HEK293 (cell line): ENCODE results near the gene NUB1.

Source experiments
- HOXA7 ChIP-seq: sonication (generic); formaldehyde crosslinking; IDR thresholded peaks from 2 replicates; pipeline ENCODE4 v1.8.1; 2022; ENCODE audit warnings: missing genetic modification reagents, borderline replicate concordance
- INSM2 ChIP-seq: fragments of 450-650 bp; formaldehyde crosslinking; IDR thresholded peaks from 2 replicates; pipeline ENCODE4 v1.5.1; 2016; ENCODE audit warnings: missing biosample characterization, missing genetic modification characterization
- PRDM1 ChIP-seq: fragments of 450-650 bp; formaldehyde crosslinking; IDR thresholded peaks from 2 replicates; pipeline ENCODE4; 2016; ENCODE audit warnings: missing biosample characterization, missing genetic modification characterization
- PRDM2 ChIP-seq: fragments of 450-650 bp; formaldehyde crosslinking; IDR thresholded peaks from 2 replicates; pipeline ENCODE4 v1.5.1; 2016; ENCODE audit warnings: missing biosample characterization, missing genetic modification characterization, borderline replicate concordance
- SP2 ChIP-seq: fragments of 450-650 bp; formaldehyde crosslinking; IDR thresholded peaks from 2 replicates; pipeline ENCODE4 v1.5.1; 2016; ENCODE audit warnings: missing biosample characterization, missing genetic modification characterization
- ZBTB17 ChIP-seq: fragments of 450-650 bp; formaldehyde crosslinking; IDR thresholded peaks from 2 replicates; pipeline ENCODE4 v1.5.1; 2016; ENCODE audit warnings: missing biosample characterization, missing genetic modification characterization
- ZFP37 ChIP-seq: fragments of 450-650 bp; formaldehyde crosslinking; IDR thresholded peaks from 2 replicates; pipeline ENCODE4 v1.5.1; 2016; ENCODE audit warnings: missing biosample characterization, missing genetic modification characterization
- ZNF132 ChIP-seq: fragments of 450-650 bp; formaldehyde crosslinking; IDR thresholded peaks from 2 replicates; pipeline ENCODE4 v1.5.1; 2017; ENCODE audit warnings: missing biosample characterization, missing genetic modification characterization, borderline replicate concordance
- ZNF140 ChIP-seq: fragments of 450-650 bp; formaldehyde crosslinking; IDR thresholded peaks from 2 replicates; pipeline ENCODE4 v1.5.1; 2016; ENCODE audit warnings: missing biosample characterization, missing genetic modification characterization
- ZNF155 ChIP-seq: fragments of 450-650 bp; formaldehyde crosslinking; IDR thresholded peaks from 2 replicates; pipeline ENCODE4 v1.5.1; 2016; ENCODE audit warnings: missing biosample characterization, missing genetic modification characterization
- ZNF2 ChIP-seq: fragments of 450-650 bp; formaldehyde crosslinking; IDR thresholded peaks from 2 replicates; pipeline ENCODE4 v1.5.1; 2016; ENCODE audit warnings: missing biosample characterization, missing genetic modification characterization
- ZNF223 ChIP-seq: fragments of 450-650 bp; formaldehyde crosslinking; IDR thresholded peaks from 2 replicates; pipeline ENCODE4 v1.5.1; 2016; ENCODE audit warnings: missing biosample characterization, missing genetic modification characterization
- ZNF391 ChIP-seq: fragments of 450-650 bp; formaldehyde crosslinking; IDR thresholded peaks from 2 replicates; pipeline ENCODE4 v1.5.1; 2016; ENCODE audit warnings: low read depth, missing biosample characterization, missing genetic modification characterization, borderline replicate concordance
- ZNF398 ChIP-seq: fragments of 450-650 bp; formaldehyde crosslinking; IDR thresholded peaks from 2 replicates; pipeline ENCODE4 v1.5.1; 2017; ENCODE audit warnings: missing biosample characterization, missing genetic modification characterization
- ZNF416 ChIP-seq: fragments of 450-650 bp; formaldehyde crosslinking; IDR thresholded peaks from 2 replicates; pipeline ENCODE4 v1.5.1; 2016; ENCODE audit warnings: missing biosample characterization, missing genetic modification characterization
- ZNF514 ChIP-seq: fragments of 450-650 bp; formaldehyde crosslinking; IDR thresholded peaks from 2 replicates; pipeline ENCODE4 v1.5.1; 2016; ENCODE audit warnings: missing biosample characterization, missing genetic modification characterization
- ZNF558 ChIP-seq: fragments of 450-650 bp; formaldehyde crosslinking; IDR thresholded peaks from 2 replicates; pipeline ENCODE4 v1.5.1; 2016; ENCODE audit warnings: missing biosample characterization, missing genetic modification characterization
- ZNF600 ChIP-seq: fragments of 450-650 bp; formaldehyde crosslinking; IDR thresholded peaks from 2 replicates; pipeline ENCODE4 v1.5.1; 2016; ENCODE audit warnings: missing biosample characterization, missing genetic modification characterization
- ZNF621 ChIP-seq: fragments of 450-650 bp; formaldehyde crosslinking; IDR thresholded peaks from 2 replicates; pipeline ENCODE4 v1.5.1; 2017; ENCODE audit warnings: missing biosample characterization, missing genetic modification characterization
- ZNF626 ChIP-seq: fragments of 450-650 bp; sonication (Bioruptor Pico); formaldehyde crosslinking; IDR thresholded peaks from 2 replicates; pipeline ENCODE4 v1.5.1; 2018; ENCODE audit warnings: missing biosample characterization, missing genetic modification characterization, inconsistent platforms
- ZNF776 ChIP-seq: fragments of 450-650 bp; formaldehyde crosslinking; IDR thresholded peaks from 2 replicates; pipeline ENCODE4 v1.5.0; 2017; ENCODE audit warnings: missing biosample characterization, missing genetic modification characterization, borderline replicate concordance
- TF ChIP-seq, protein P1 (sequence below): fragments of 450-650 bp; formaldehyde crosslinking; conservative IDR thresholded peaks from 2 replicates; pipeline ENCODE4 v1.5.1; 2016; ENCODE audit warnings: low read depth, missing biosample characterization, missing genetic modification characterization
- TF ChIP-seq, protein P2 (sequence below): fragments of 450-650 bp; formaldehyde crosslinking; IDR thresholded peaks from 2 replicates; pipeline ENCODE4 v1.5.1; 2016; ENCODE audit warnings: missing biosample characterization, missing genetic modification characterization

The NUB1 gene

DNA sequence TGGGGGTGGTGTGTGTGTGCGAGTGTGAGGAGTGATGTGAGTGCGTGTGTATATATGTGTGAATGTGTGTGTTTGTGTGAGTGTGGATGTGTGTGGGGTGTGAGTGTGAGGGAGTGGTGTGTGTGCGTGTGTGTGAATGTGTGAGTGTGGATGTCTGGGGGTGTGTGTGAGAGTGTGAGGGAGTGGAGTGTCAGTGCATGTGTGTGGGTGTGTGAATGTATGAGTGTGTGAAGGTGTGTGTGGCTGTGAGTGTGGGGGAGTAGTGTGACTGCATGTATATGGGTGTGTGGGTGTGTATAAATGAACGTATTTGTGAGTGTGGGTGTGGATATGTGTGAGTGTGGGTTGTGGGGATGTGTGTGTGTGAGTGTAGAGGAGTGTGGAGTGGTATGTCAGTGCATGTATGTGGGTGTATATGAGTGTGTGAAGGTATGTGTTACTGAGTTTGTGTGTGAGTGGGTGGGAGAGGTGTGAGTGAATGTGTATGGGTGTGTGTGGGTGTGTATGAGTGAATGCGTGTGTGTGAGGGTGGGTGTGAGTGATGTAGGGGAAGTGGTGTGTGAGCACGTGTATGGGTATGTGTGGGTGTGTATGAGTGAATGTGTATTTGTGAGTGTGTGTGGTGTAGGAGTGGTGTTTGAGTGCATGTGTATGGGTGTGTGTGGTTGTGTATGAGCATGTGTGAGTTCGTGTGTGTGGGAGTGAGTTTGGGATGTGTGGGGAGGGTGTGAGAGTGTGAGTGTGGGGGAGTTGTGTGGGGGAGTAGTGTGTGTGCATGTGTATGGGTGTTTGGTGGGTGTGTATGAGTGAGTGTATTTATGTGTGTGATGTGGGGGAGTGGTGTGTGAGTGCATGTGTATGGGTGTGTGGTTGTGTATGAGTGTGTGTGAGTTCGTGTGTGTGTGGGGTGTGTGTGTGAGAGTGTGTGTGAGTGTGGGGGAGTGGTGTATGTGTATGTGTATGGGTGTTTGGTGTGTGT is 28.5 kb upstream of the NUB1 start (continued):
- TF ChIP-seq, protein P1, sequence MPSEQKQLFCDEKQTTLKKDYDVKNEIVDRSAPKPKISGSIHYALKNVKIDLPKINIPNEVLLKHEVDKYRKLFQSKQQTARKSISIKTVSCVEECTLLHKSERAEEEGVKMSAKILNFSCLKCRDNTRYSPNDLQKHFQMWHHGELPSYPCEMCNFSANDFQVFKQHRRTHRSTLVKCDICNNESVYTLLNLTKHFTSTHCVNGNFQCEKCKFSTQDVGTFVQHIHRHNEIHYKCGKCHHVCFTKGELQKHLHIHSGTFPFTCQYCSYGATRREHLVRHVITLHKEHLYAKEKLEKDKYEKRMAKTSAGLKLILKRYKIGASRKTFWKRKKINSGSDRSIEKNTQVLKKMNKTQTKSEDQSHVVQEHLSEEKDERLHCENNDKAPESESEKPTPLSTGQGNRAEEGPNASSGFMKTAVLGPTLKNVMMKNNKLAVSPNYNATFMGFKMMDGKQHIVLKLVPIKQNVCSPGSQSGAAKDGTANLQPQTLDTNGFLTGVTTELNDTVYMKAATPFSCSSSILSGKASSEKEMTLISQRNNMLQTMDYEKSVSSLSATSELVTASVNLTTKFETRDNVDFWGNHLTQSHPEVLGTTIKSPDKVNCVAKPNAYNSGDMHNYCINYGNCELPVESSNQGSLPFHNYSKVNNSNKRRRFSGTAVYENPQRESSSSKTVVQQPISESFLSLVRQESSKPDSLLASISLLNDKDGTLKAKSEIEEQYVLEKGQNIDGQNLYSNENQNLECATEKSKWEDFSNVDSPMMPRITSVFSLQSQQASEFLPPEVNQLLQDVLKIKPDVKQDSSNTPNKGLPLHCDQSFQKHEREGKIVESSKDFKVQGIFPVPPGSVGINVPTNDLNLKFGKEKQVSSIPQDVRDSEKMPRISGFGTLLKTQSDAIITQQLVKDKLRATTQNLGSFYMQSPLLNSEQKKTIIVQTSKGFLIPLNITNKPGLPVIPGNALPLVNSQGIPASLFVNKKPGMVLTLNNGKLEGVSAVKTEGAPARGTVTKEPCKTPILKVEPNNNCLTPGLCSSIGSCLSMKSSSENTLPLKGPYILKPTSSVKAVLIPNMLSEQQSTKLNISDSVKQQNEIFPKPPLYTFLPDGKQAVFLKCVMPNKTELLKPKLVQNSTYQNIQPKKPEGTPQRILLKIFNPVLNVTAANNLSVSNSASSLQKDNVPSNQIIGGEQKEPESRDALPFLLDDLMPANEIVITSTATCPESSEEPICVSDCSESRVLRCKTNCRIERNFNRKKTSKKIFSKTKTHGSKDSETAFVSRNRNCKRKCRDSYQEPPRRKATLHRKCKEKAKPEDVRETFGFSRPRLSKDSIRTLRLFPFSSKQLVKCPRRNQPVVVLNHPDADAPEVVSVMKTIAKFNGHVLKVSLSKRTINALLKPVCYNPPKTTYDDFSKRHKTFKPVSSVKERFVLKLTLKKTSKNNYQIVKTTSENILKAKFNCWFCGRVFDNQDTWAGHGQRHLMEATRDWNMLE (tag by site-specific recombination): no peak
- TF ChIP-seq, protein P2, sequence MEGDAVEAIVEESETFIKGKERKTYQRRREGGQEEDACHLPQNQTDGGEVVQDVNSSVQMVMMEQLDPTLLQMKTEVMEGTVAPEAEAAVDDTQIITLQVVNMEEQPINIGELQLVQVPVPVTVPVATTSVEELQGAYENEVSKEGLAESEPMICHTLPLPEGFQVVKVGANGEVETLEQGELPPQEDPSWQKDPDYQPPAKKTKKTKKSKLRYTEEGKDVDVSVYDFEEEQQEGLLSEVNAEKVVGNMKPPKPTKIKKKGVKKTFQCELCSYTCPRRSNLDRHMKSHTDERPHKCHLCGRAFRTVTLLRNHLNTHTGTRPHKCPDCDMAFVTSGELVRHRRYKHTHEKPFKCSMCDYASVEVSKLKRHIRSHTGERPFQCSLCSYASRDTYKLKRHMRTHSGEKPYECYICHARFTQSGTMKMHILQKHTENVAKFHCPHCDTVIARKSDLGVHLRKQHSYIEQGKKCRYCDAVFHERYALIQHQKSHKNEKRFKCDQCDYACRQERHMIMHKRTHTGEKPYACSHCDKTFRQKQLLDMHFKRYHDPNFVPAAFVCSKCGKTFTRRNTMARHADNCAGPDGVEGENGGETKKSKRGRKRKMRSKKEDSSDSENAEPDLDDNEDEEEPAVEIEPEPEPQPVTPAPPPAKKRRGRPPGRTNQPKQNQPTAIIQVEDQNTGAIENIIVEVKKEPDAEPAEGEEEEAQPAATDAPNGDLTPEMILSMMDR (tag by site-specific recombination): no peak
- TF ChIP-seq ZNF398 (tag by site-specific recombination) (no peak), PRDM2 (tag by site-specific recombination) (no peak), HOXA7 (CRISPR knock-in tag) (no peak), ZNF2 (tag by site-specific recombination) (no peak), INSM2 (tag by site-specific recombination) (no peak), PRDM1 (tag by site-specific recombination) (no peak), ZNF514 (no peak), ZNF621 (tag by site-specific recombination) (no peak), ZNF132 (tag by site-specific recombination) (no peak), ZNF600 (no peak), SP2 (no peak), ZNF626 (tag by site-specific recombination) (no peak), ZNF776 (tag by site-specific recombination) (peak; percentile 31; the same call in 1 of the 2 replicates), ZNF140 (tag by site-specific recombination) (no peak; the same call in 1 of the 2 replicates), ZNF155 (tag by site-specific recombination) (no peak), ZNF416 (no peak), ZNF223 (tag by site-specific recombination) (no peak), ZFP37 (tag by site-specific recombination) (no peak), ZBTB17 (tag by site-specific recombination) (no peak), ZNF391 (tag by site-specific recombination) (no peak), ZNF558 (tag by site-specific recombination) (no peak)
